ENCODE measurements around the gene FOXN3.

Gene FOXN3

DNA sequence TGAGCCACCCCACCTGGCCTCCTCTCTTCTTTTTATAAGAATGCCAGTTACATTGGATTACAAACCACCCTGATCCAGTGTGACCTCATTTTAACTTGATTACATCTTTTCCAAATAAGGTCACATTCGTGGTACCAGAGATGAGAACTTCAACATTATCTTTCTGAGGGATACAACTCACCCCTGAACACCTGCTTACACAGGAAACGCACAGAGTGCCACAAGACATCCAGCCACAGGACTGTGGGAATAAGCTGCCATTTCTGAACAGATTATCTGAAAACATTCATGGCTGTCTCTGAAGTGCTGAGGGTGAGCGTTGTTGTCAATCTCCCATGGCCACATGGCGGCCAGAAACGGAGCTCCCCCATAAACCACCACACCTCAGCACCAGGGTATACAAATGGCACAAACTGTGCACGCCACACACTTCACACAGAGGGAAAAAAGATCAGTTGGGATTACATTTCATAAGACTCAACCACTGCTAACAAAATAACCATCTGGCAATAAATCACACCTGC lies 23.7 kb downstream of the FOXN3 start:
- TF ChIP-seq, protein P1, sequence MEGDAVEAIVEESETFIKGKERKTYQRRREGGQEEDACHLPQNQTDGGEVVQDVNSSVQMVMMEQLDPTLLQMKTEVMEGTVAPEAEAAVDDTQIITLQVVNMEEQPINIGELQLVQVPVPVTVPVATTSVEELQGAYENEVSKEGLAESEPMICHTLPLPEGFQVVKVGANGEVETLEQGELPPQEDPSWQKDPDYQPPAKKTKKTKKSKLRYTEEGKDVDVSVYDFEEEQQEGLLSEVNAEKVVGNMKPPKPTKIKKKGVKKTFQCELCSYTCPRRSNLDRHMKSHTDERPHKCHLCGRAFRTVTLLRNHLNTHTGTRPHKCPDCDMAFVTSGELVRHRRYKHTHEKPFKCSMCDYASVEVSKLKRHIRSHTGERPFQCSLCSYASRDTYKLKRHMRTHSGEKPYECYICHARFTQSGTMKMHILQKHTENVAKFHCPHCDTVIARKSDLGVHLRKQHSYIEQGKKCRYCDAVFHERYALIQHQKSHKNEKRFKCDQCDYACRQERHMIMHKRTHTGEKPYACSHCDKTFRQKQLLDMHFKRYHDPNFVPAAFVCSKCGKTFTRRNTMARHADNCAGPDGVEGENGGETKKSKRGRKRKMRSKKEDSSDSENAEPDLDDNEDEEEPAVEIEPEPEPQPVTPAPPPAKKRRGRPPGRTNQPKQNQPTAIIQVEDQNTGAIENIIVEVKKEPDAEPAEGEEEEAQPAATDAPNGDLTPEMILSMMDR (conservative IDR thresholded peaks at IDR 0.05; ENCODE audit: low read depth, low read length), result no peak
- no peak overlapping the region for H3K4me3 ChIP-seq (ENCODE audit: low read length)
- DNase-seq (ENCODE audit: low read depth), result no peak

DNA sequence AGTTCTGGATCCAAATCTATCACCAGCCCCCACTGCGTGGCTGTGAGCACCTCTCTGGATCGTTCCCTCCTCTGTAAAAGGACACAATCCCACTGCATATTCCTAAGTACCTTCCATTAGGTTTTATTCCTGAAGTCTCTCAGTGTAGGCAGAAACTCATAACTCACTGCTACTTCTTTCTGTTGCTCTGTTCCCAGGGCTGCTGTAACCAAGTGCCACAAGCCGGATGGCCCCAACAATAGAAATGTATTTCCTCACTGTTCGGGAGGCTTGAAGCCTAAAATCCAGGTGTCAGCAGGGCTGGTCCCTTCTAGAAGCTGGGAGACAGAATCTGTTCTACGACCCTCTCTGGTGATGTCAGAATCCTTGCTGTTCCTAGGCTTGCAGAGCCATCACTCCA lies 24.9 kb downstream of the FOXN3 start:
- no peak for DNase-seq (ENCODE audit: low read depth)
- H3K4me3 ChIP-seq (ENCODE audit: low read length), result no peak overlapping the region
- TF ChIP-seq, protein P1 (conservative IDR thresholded peaks at IDR 0.05; ENCODE audit: low read depth, low read length), result no peak

DNA sequence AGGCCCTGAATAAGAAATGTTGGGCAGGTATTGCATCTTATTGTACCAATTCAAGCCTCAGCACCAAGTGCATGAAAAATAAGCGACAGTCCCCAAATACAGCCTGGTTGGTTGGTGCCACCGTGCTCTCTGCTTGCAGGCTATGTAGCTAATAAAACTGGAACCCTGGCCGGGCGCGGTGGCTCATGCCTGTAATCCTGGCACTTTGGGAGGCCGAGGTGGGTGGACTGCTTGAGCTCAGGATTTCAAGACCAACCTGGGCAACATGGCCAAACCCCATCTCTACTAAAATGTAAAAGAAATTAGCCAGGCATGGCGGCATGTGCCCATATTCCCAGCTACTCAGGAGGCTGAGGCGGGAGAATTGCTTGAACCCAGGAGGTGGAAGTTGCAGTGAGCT lies 25.5 kb downstream of the FOXN3 start:
- DNase-seq (ENCODE audit: low read depth), result no peak
- H3K4me3 ChIP-seq (ENCODE audit: low read length), result no peak overlapping the region
- TF ChIP-seq, protein P1 (conservative IDR thresholded peaks at IDR 0.05; ENCODE audit: low read depth, low read length), result no peak

DNA sequence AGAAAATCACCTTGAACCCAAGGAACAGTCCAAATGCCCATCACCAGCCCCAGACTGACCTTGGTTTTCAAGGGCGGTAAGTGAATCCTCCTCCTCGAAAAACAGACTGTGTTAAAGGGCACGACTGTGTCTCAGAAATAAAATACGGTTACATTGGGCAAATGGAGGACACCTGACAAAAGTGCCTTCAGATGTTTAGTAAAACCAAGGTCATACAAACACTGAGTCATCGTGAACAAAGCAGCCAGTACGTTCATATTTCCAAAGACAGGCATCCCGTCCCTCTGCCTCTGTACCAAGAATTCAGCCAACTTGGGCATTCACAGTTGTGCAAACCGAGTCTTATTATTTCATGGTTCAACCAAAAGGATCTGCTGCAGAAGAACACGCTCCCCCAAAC lies 25.9 kb downstream of the FOXN3 start:
- TF ChIP-seq, protein P1 (conservative IDR thresholded peaks at IDR 0.05; ENCODE audit: low read depth, low read length), result no peak
- H3K4me3 ChIP-seq (ENCODE audit: low read length), result no peak overlapping the region
- no peak for DNase-seq (ENCODE audit: low read depth)

DNA sequence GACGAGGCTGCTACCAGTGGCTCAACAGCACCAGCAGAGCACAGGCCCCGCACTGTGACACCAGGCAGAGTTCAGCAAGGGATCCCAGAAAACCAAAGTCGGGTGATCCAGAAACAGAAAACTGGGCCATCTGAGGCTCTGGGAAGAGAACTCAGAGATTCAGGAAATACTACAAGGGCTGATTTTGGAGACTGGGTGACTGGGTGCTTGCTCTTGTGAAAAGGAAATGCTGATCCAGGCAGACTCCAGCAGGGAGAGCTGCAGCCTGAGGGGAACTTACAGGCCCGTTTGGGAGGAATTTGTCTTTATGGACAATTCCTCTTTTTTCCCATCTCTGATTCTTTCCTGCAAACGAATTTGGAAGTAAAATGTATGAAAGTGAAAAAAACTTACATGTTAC lies 28.2 kb downstream of the FOXN3 start:
- no peak overlapping the region for H3K4me3 ChIP-seq (ENCODE audit: low read length)
- TF ChIP-seq, protein P1 (conservative IDR thresholded peaks at IDR 0.05; ENCODE audit: low read depth, low read length), result peak; percentile 22
- DNase-seq (ENCODE audit: low read depth), result no peak

DNA sequence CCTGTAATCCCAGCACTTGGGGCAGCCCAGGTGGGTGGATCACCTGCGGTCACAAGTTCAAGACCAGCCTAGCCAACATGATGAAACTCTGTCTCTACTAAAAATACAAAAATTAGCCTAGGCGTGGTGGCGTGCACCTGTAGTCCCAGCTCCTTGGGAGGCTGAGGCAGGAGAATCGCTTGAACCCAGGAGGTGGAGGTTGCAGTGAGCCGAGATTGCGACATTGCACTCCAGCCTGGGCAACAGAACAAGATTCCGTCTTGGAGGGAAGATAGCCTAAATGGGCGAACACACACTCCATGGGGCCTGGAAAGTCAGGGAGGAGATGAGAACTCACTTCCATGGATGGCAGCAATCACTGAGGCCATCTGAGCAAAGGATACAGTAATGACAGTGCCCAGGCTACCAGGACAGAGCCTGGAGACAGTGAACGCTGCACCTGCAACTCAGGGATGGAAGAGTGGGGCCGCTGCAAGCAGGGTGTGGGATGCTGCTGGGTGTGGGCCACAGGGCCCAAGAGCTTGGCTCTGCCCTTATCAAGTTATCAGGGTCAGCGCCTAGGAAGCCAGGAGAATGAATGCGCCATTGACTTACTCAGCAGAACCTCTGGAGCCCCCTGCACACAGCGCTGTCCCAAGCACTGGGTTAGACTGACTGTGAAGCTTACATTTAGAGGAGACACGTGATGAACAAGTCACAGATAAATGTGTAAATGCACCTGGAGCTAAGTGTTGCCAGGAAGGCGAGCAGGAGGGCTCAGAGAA lies 28.9 kb downstream of the FOXN3 start:
- TF ChIP-seq, protein P1 (conservative IDR thresholded peaks at IDR 0.05; ENCODE audit: low read depth, low read length), result no peak
- H3K4me3 ChIP-seq (ENCODE audit: low read length), result no peak overlapping the region
- no peak for DNase-seq (ENCODE audit: low read depth)

All from retinal pigment epithelial cell (primary cell).